GM23338 (cell line): ENCODE data around the gene FBXL19. TPM values are rescaled to one million over a fixed set of nuclear protein-coding genes. Genes with fewer than 3 reads are reported as not detected.

Source experiments
- ATAC-seq: fragments of 200-7000 bp; cut with Tn5 transposase; 3 replicates; pipeline ENCODE4 v1.9.1; 2020
- DNase-seq: peaks from one replicate; pipeline ENCODE4 v3.0.0-alpha.2; 2015; ENCODE audit warnings: low spot score
- H2AFZ ChIP-seq: fragments of 200-600 bp; sonication (generic); 2 replicates; pipeline ENCODE4 v1.8.0; 2016; ENCODE audit warnings: antibody characterized with exemption, mild to moderate bottlenecking, moderate library complexity
- H3F3A ChIP-seq: fragments of 200-600 bp; sonication (generic); replicated peaks from 2 replicates; pipeline ENCODE4 v1.8.0; 2017; ENCODE audit warnings: antibody characterized with exemption, mixed run types, low read depth
- H3K27ac ChIP-seq: fragments of 200-600 bp; sonication (generic); 2 replicates; pipeline ENCODE4 v1.6.1; 2016; ENCODE audit warnings: low read depth
- H3K27me3 ChIP-seq: fragments of 200-600 bp; sonication (generic); 2 replicates; pipeline ENCODE4 v1.8.0; 2016; ENCODE audit warnings: mild to moderate bottlenecking, mixed run types, moderate library complexity; ENCODE audit not compliant: insufficient read depth
- H3K36me3 ChIP-seq: fragments of 200-600 bp; sonication (generic); 2 replicates; pipeline ENCODE4 v1.8.0; 2016; ENCODE audit warnings: mild to moderate bottlenecking; ENCODE audit not compliant: insufficient read depth
- H3K4me1 ChIP-seq: fragments of 200-600 bp; sonication (generic); 2 replicates; pipeline ENCODE4 v1.8.0; 2016; ENCODE audit warnings: mild to moderate bottlenecking, moderate library complexity; ENCODE audit not compliant: insufficient read depth
- H3K4me2 ChIP-seq: fragments of 200-600 bp; sonication (generic); 2 replicates; pipeline ENCODE4 v1.7.1; 2017; ENCODE audit warnings: mixed run types
- H3K4me3 ChIP-seq: fragments of 200-600 bp; sonication (generic); 2 replicates; pipeline ENCODE4 v1.6.1; 2016; ENCODE audit warnings: mixed run types
- H3K79me2 ChIP-seq: fragments of 200-600 bp; sonication (generic); replicated peaks from 2 replicates; pipeline ENCODE4 v1.8.0; 2017; ENCODE audit warnings: mild to moderate bottlenecking; ENCODE audit not compliant: insufficient read depth
- H3K9me2 ChIP-seq: fragments of 200-600 bp; sonication (generic); 2 replicates; pipeline ENCODE4 v1.8.0; 2017; ENCODE audit not compliant: insufficient read depth
- H4K20me1 ChIP-seq: fragments of 200-600 bp; sonication (generic); replicated peaks from 2 replicates; pipeline ENCODE4 v1.8.0; 2017; ENCODE audit warnings: mild to moderate bottlenecking; ENCODE audit not compliant: insufficient read depth
- H3K27ac Mint-ChIP-seq: 2 replicates; pipeline ENCODE4 v1.8.0; 2020; ENCODE audit warnings: inconsistent platforms, mild to moderate bottlenecking, moderate library complexity, mixed read lengths
- H3K27me3 Mint-ChIP-seq: 3 replicates; pipeline ENCODE4 v1.8.0; 2022; ENCODE audit warnings: low read depth, mild to moderate bottlenecking, moderate library complexity, mixed read lengths, inconsistent platforms; ENCODE audit not compliant: insufficient read depth, poor library complexity
- H3K36me3 Mint-ChIP-seq: 3 replicates; pipeline ENCODE4 v1.8.0; 2021; ENCODE audit warnings: low read depth, mild to moderate bottlenecking, inconsistent platforms, moderate library complexity, mixed read lengths
- H3K4me1 Mint-ChIP-seq: 3 replicates; pipeline ENCODE4 v1.8.0; 2020; ENCODE audit warnings: mild to moderate bottlenecking, inconsistent platforms, mixed read lengths
- H3K4me3 Mint-ChIP-seq: 3 replicates; pipeline ENCODE4 v1.8.0; 2021; ENCODE audit warnings: moderate library complexity, mild to moderate bottlenecking, inconsistent platforms, mixed read lengths
- H3K9me3 Mint-ChIP-seq: 3 replicates; pipeline ENCODE4 v1.8.0; 2020; ENCODE audit warnings: moderate library complexity, mild to moderate bottlenecking, inconsistent platforms, mixed read lengths
- CREB1 ChIP-seq: fragments of 250-450 bp; sonication (Bioruptor Pico); IDR thresholded peaks from 2 replicates; pipeline ENCODE4 v1.5.0; 2020; ENCODE audit warnings: low read depth, mild to moderate bottlenecking, moderate library complexity
- ETS1 ChIP-seq: IDR thresholded peaks from 2 replicates; pipeline ENCODE4 v1.6.1; 2016; ENCODE audit warnings: antibody characterized with exemption
- NANOG ChIP-seq: IDR thresholded peaks from 2 replicates; pipeline ENCODE4 v1.6.1; 2016; ENCODE audit warnings: antibody characterized with exemption, borderline replicate concordance
- ZNF114 ChIP-seq: fragments of 250-450 bp; sonication (Bioruptor Pico); IDR thresholded peaks from 2 replicates; pipeline ENCODE4 v1.5.0; 2020; ENCODE audit warnings: mild to moderate bottlenecking, moderate library complexity
- ZNF331 ChIP-seq: fragments of 250-450 bp; sonication (Bioruptor Pico); IDR thresholded peaks from 2 replicates; pipeline ENCODE4 v1.5.0; 2020; ENCODE audit warnings: low read depth, mild to moderate bottlenecking, moderate library complexity
- ZNF462 ChIP-seq: fragments of 250-450 bp; sonication (Bioruptor Pico); IDR thresholded peaks from 2 replicates; pipeline ENCODE4 v1.5.0; 2020; ENCODE audit warnings: mild to moderate bottlenecking, moderate library complexity
- polyA plus RNA-seq: library from polyadenylated mRNA; unstranded; fragments of >200 nt; fragmentation: Nextera tagmentation; extraction: Ambion mirVana; gene quantifications from 2 replicates; pipeline ENCODE4 v1.2.1, GENCODE V29; 2016
- total RNA-seq: library from RNA; depleted of rRNA; stranded (reverse); fragments of >200 nt; shearing (Covaris generic); gene quantifications from 2 replicates; pipeline ENCODE4 v1.2.3, GENCODE V29; 2014

Gene FBXL19
- total and polyA plus RNA-seq, 2 experiments from 2014 or later: 12.5 to 71.5 TPM

GRCh38 chr16:30996324-30996984 lies 73.1 kb downstream of the FBXL19 start:
- Histone ChIP-seq H3K9me2 (no peaks in the 10 kb centered on the region), H3K27me3 (no peaks in the 10 kb centered on the region), H3K4me2 (peak overlapping the region; percentile 94), H3K36me3 (no peaks in the 10 kb centered on the region), H3K4me1 (peaks cover 22% of the 10 kb centered on the region), H3K27ac (peak overlapping the region; percentile 86), H4K20me1 (no peaks in the 10 kb centered on the region), H2AFZ (peak overlapping the region; percentile 66; the same call in 1 of the 2 replicates), H3K4me3 (peak overlapping the region; percentile 75), H3K79me2 (no peaks in the 10 kb centered on the region), H3F3A (peaks cover 9% of the 10 kb centered on the region; the same call in 1 of the 2 replicates)
- peak; percentile 2 for ATAC-seq
- Mint-ChIP-seq H3K27me3 (peaks cover 19% of the 10 kb centered on the region), H3K9me3 (no peaks in the 10 kb centered on the region), H3K4me1 (peaks cover 19% of the 10 kb centered on the region), H3K27ac (no peak overlapping the region), H3K4me3 (peak overlapping the region; percentile 86), H3K36me3 (no peaks in the 10 kb centered on the region)
- peak; percentile 32 for DNase-seq
- TF ChIP-seq CREB1 (CRISPR knock-in tag): no peak
- no peak for TF ChIP-seq NANOG
- no peak for TF ChIP-seq ZNF462 (CRISPR knock-in tag)
- no peak for TF ChIP-seq ETS1
- no peak for TF ChIP-seq ZNF114 (CRISPR knock-in tag)
- TF ChIP-seq ZNF331 (CRISPR knock-in tag): no peak
